GM12892 (cell line): Measurements from ENCODE around the gene SEC14L3.

Source experiments
- POLR2A ChIP-seq: IDR thresholded peaks from 2 replicates; pipeline ENCODE4 v1.6.1; 2011; ENCODE audit warnings: low read depth, low read length, control low read depth
- POLR2AphosphoS5 ChIP-seq: IDR thresholded peaks from 2 replicates; pipeline ENCODE4 v1.6.1; 2011; ENCODE audit warnings: low read depth, low read length, control low read depth
- TAF1 ChIP-seq: IDR thresholded peaks from 2 replicates; pipeline ENCODE4 v1.6.1; 2011; ENCODE audit warnings: low read depth, mild to moderate bottlenecking, control low read depth, low read length, borderline replicate concordance

DNA sequence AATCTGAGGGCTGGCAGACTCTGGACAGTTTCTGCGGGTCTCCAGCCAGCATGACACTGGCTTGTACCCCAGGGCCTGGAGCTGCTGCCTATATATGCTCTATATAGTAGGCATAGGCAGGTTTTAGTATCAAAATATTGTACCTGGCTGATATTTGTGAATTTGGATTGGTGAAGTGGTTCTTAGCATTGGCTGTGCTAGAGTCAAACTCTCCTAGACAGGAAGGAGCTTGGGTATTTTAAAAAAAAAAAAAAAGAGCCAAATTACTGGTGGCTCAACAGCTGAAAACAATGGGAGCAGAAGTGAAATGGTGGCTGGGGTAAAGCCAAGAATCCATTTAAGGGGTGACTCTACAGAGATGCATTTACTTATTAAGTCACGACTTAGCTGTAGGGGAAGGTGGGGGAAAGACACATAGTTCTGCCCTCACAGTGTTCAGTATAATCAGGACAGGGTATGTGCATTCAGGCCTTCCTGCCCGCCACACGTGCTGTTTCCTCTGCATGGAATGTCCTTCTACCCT, 57.2 kb downstream of the SEC14L3 start:
- TF ChIP-seq POLR2A, result no peak
- no peak for TF ChIP-seq POLR2AphosphoS5
- no peak for TF ChIP-seq TAF1
